WTC11 (cell line): ENCODE data around the gene B9D2. TPM values are rescaled to one million over a fixed set of nuclear protein-coding genes. Genes with fewer than 3 reads are reported as not detected.

Experiments
- ATAC-seq: fragments of 200-7000 bp; cut with Tn5 transposase; 2 replicates; pipeline ENCODE4 v1.10.0; 2021; ENCODE audit warnings: mild to moderate bottlenecking, moderate library complexity
- CTCF ChIA-PET: fragments of 300-600 bp; sonication (Branson Sonifier 250); formaldehyde crosslinking; loops from one replicate; lab custom pipeline; 2021; ENCODE audit warnings: antibody characterized with exemption; lab: Charles Lee
- POLR2A ChIA-PET: fragments of 350-600 bp; sonication (Branson Sonifier 250); formaldehyde crosslinking; loops from one replicate; lab custom pipeline; 2021; ENCODE audit warnings: antibody characterized with exemption; lab: Charles Lee
- DNase-seq: peaks from one replicate; pipeline ENCODE4 v3.0.0; 2021; ENCODE audit warnings: low spot score
- H3K27ac Mint-ChIP-seq: 2 replicates; pipeline ENCODE4 v1.8.0; 2021; ENCODE audit warnings: mixed read lengths
- H3K27me3 Mint-ChIP-seq: 2 replicates; pipeline ENCODE4 v1.8.0; 2021; ENCODE audit warnings: low read depth, mild to moderate bottlenecking, moderate library complexity, mixed read lengths
- H3K36me3 Mint-ChIP-seq: 2 replicates; pipeline ENCODE4 v1.8.0; 2021; ENCODE audit warnings: mixed read lengths
- H3K4me1 Mint-ChIP-seq: 2 replicates; pipeline ENCODE4 v1.8.0; 2022; ENCODE audit warnings: mixed read lengths
- H3K4me3 Mint-ChIP-seq: 2 replicates; pipeline ENCODE4 v1.8.0; 2021; ENCODE audit warnings: mild to moderate bottlenecking, moderate library complexity, mixed read lengths
- H3K9me3 Mint-ChIP-seq: 2 replicates; pipeline ENCODE4 v1.8.0; 2021; ENCODE audit warnings: mixed read lengths
- CDX4 ChIP-seq: fragments of 250-450 bp; sonication (Bioruptor Pico); IDR thresholded peaks from 2 replicates; pipeline ENCODE4 v1.9.0; 2021; ENCODE audit warnings: moderate library complexity, mild to moderate bottlenecking, inconsistent platforms, borderline replicate concordance
- CREM ChIP-seq: sonication (generic); formaldehyde crosslinking; IDR thresholded peaks from 2 replicates; pipeline ENCODE4 v1.8.1; 2022; ENCODE audit warnings: mild to moderate bottlenecking, missing genetic modification reagents, moderate library complexity
- E2F1 ChIP-seq: sonication (generic); formaldehyde crosslinking; IDR thresholded peaks from 2 replicates; pipeline ENCODE4 v1.8.0; 2022; ENCODE audit warnings: mild to moderate bottlenecking, missing genetic modification reagents
- EMX1 ChIP-seq: fragments of 250-450 bp; sonication (Bioruptor Pico); IDR thresholded peaks from 2 replicates; pipeline ENCODE4 v1.8.0; 2021; ENCODE audit warnings: mild to moderate bottlenecking
- FOXJ3 ChIP-seq: sonication (generic); formaldehyde crosslinking; IDR thresholded peaks from 2 replicates; pipeline ENCODE4 v1.9.0; 2021; ENCODE audit warnings: missing genetic modification reagents, mild to moderate bottlenecking, borderline replicate concordance
- FOXP1 ChIP-seq: sonication (generic); formaldehyde crosslinking; IDR thresholded peaks from 2 replicates; pipeline ENCODE4 v1.8.0; 2022; ENCODE audit warnings: missing genetic modification reagents, mild to moderate bottlenecking, moderate library complexity, borderline replicate concordance
- KAT7 ChIP-seq: sonication (generic); formaldehyde crosslinking; IDR thresholded peaks from 2 replicates; pipeline ENCODE4 v1.8.1; 2023; ENCODE audit warnings: missing genetic modification reagents, mild to moderate bottlenecking, borderline replicate concordance
- MXD4 ChIP-seq: fragments of 250-450 bp; sonication (Bioruptor Pico); IDR thresholded peaks from 2 replicates; pipeline ENCODE4 v1.8.0; 2021; ENCODE audit warnings: mild to moderate bottlenecking, moderate library complexity, borderline replicate concordance
- NFATC4 ChIP-seq: fragments of 250-450 bp; sonication (Bioruptor Pico); IDR thresholded peaks from 2 replicates; pipeline ENCODE4 v1.9.0; 2021; ENCODE audit warnings: mild to moderate bottlenecking
- NFE2L1 ChIP-seq: sonication (generic); formaldehyde crosslinking; IDR thresholded peaks from 2 replicates; pipeline ENCODE4 v1.8.1; 2023; ENCODE audit warnings: missing genetic modification reagents
- PRRX2 ChIP-seq: fragments of 250-450 bp; sonication (Bioruptor Pico); IDR thresholded peaks from 2 replicates; pipeline ENCODE4 v1.8.0; 2021; ENCODE audit warnings: mild to moderate bottlenecking
- RORB ChIP-seq: fragments of 250-450 bp; sonication (Bioruptor Pico); IDR thresholded peaks from 2 replicates; pipeline ENCODE4 v1.9.0; 2021; ENCODE audit warnings: mild to moderate bottlenecking
- TCF7 ChIP-seq: sonication (generic); formaldehyde crosslinking; IDR thresholded peaks from 2 replicates; pipeline ENCODE4 v1.8.0; 2022; ENCODE audit warnings: mild to moderate bottlenecking, low read depth, missing genetic modification reagents, moderate library complexity
- ZBTB21 ChIP-seq: sonication (generic); formaldehyde crosslinking; IDR thresholded peaks from 2 replicates; pipeline ENCODE4 v1.8.1; 2023; ENCODE audit warnings: mild to moderate bottlenecking, missing genetic modification reagents, borderline replicate concordance
- ZNF138 ChIP-seq: sonication (generic); formaldehyde crosslinking; conservative IDR thresholded peaks from 2 replicates; pipeline ENCODE4 v1.8.1; 2022; ENCODE audit warnings: mild to moderate bottlenecking, moderate library complexity, missing genetic modification reagents
- ZNF232 ChIP-seq: sonication (generic); formaldehyde crosslinking; IDR thresholded peaks from 2 replicates; pipeline ENCODE4 v1.8.0; 2022; ENCODE audit warnings: mild to moderate bottlenecking, missing genetic modification reagents
- total RNA-seq: library from RNA; stranded (reverse); gene quantifications from 3 replicates; pipeline ENCODE4 v1.2.3, GENCODE V29; 2021
- TF ChIP-seq, protein P1 (sequence below): sonication (generic); formaldehyde crosslinking; IDR thresholded peaks from 2 replicates; pipeline ENCODE4 v1.8.0; 2022; ENCODE audit warnings: mild to moderate bottlenecking, missing genetic modification reagents
- TF ChIP-seq, protein P2 (sequence below): fragments of 250-450 bp; sonication (Bioruptor Pico); IDR thresholded peaks from 2 replicates; pipeline ENCODE4 v1.9.0; 2021; ENCODE audit warnings: mild to moderate bottlenecking
- TF ChIP-seq, protein P3 (sequence below): sonication (generic); formaldehyde crosslinking; IDR thresholded peaks from 2 replicates; pipeline ENCODE4 v1.8.1; 2023; ENCODE audit warnings: mild to moderate bottlenecking, missing genetic modification reagents, borderline replicate concordance
- TF ChIP-seq, protein P4 (sequence below): sonication (generic); formaldehyde crosslinking; IDR thresholded peaks from 2 replicates; pipeline ENCODE4 v1.8.1; 2022; ENCODE audit warnings: missing genetic modification reagents, borderline replicate concordance

Gene B9D2
- total RNA-seq, 1 experiment from 2014 or later = 4.7 TPM

GRCh38 chr19:41364524-41365391, 809 bp upstream of the B9D2 start:
- DNase-seq (no peak), ATAC-seq (no peak)
- H3K4me3 Mint-ChIP-seq = peak overlapping the region; percentile 90
- no peaks in the 10 kb centered on the region for H3K36me3 Mint-ChIP-seq
- ChIA-PET CTCF (interaction anchor here (1.0 to 4.4 kb wide), 19 partner anchors 11 to 206 kb away, joined by 3 to 103 read pairs (median 7); partner anchors contain the start of genes DMAC2, TGFB1 and TMEM91), POLR2A (interaction anchor here (0.7 to 1.6 kb wide), 6 partner anchors 10 to 587 kb away, joined by 3 to 9 read pairs (median 3); partner anchors contain the start of genes DMAC2, HNRNPUL1 and RAB4B)
- H3K27ac Mint-ChIP-seq = peak overlapping the region; percentile 97
- no peaks in the 10 kb centered on the region for H3K27me3 Mint-ChIP-seq
- H3K4me1 Mint-ChIP-seq = peaks cover 6% of the 10 kb centered on the region; the same call in 1 of the 2 replicates
- no peaks in the 10 kb centered on the region for H3K9me3 Mint-ChIP-seq
- TF ChIP-seq ZNF232 = no peak
- no peak for TF ChIP-seq CDX4 (CRISPR knock-in tag)
- no peak for TF ChIP-seq PRRX2
- TF ChIP-seq, protein P1, sequence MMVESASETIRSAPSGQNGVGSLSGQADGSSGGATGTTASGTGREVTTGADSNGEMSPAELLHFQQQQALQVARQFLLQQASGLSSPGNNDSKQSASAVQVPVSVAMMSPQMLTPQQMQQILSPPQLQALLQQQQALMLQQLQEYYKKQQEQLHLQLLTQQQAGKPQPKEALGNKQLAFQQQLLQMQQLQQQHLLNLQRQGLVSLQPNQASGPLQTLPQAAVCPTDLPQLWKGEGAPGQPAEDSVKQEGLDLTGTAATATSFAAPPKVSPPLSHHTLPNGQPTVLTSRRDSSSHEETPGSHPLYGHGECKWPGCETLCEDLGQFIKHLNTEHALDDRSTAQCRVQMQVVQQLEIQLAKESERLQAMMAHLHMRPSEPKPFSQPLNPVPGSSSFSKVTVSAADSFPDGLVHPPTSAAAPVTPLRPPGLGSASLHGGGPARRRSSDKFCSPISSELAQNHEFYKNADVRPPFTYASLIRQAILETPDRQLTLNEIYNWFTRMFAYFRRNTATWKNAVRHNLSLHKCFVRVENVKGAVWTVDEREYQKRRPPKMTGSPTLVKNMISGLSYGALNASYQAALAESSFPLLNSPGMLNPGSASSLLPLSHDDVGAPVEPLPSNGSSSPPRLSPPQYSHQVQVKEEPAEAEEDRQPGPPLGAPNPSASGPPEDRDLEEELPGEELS (CRISPR knock-in tag) = no peak
- TF ChIP-seq EMX1 (CRISPR knock-in tag) = no peak
- TF ChIP-seq ZBTB21 (CRISPR knock-in tag) = no peak
- TF ChIP-seq KAT7 (CRISPR knock-in tag) = no peak
- TF ChIP-seq, protein P2, sequence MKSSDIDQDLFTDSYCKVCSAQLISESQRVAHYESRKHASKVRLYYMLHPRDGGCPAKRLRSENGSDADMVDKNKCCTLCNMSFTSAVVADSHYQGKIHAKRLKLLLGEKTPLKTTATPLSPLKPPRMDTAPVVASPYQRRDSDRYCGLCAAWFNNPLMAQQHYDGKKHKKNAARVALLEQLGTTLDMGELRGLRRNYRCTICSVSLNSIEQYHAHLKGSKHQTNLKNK (CRISPR knock-in tag) = no peak
- TF ChIP-seq NFATC4 (CRISPR knock-in tag) = no peak
- no peak for TF ChIP-seq E2F1 (CRISPR knock-in tag)
- no peak for TF ChIP-seq ZNF138 (CRISPR knock-in tag)
- no peak for TF ChIP-seq MXD4
- no peak for TF ChIP-seq FOXP1 (CRISPR knock-in tag)
- no peak for TF ChIP-seq TCF7 (CRISPR knock-in tag)
- TF ChIP-seq, protein P3, sequence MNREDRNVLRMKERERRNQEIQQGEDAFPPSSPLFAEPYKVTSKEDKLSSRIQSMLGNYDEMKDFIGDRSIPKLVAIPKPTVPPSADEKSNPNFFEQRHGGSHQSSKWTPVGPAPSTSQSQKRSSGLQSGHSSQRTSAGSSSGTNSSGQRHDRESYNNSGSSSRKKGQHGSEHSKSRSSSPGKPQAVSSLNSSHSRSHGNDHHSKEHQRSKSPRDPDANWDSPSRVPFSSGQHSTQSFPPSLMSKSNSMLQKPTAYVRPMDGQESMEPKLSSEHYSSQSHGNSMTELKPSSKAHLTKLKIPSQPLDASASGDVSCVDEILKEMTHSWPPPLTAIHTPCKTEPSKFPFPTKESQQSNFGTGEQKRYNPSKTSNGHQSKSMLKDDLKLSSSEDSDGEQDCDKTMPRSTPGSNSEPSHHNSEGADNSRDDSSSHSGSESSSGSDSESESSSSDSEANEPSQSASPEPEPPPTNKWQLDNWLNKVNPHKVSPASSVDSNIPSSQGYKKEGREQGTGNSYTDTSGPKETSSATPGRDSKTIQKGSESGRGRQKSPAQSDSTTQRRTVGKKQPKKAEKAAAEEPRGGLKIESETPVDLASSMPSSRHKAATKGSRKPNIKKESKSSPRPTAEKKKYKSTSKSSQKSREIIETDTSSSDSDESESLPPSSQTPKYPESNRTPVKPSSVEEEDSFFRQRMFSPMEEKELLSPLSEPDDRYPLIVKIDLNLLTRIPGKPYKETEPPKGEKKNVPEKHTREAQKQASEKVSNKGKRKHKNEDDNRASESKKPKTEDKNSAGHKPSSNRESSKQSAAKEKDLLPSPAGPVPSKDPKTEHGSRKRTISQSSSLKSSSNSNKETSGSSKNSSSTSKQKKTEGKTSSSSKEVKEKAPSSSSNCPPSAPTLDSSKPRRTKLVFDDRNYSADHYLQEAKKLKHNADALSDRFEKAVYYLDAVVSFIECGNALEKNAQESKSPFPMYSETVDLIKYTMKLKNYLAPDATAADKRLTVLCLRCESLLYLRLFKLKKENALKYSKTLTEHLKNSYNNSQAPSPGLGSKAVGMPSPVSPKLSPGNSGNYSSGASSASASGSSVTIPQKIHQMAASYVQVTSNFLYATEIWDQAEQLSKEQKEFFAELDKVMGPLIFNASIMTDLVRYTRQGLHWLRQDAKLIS = no peak
- TF ChIP-seq NFE2L1 (CRISPR knock-in tag) = no peak
- no peak for TF ChIP-seq CREM (CRISPR knock-in tag)
- TF ChIP-seq, protein P4, sequence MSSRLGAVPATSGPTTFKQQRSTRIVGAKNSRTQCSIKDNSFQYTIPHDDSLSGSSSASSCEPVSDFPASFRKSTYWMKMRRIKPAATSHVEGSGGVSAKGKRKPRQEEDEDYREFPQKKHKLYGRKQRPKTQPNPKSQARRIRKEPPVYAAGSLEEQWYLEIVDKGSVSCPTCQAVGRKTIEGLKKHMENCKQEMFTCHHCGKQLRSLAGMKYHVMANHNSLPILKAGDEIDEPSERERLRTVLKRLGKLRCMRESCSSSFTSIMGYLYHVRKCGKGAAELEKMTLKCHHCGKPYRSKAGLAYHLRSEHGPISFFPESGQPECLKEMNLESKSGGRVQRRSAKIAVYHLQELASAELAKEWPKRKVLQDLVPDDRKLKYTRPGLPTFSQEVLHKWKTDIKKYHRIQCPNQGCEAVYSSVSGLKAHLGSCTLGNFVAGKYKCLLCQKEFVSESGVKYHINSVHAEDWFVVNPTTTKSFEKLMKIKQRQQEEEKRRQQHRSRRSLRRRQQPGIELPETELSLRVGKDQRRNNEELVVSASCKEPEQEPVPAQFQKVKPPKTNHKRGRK (CRISPR knock-in tag) = no peak
- TF ChIP-seq RORB (CRISPR knock-in tag) = no peak
- TF ChIP-seq FOXJ3 (CRISPR knock-in tag) = no peak
- TF ChIP-seq, all 79 proteins: peak for 0
